RWPE2 (cell line): Measurements from ENCODE around the gene ATP6V0B.
A peak's percentile ranks its signal among the peaks of the same experiment; 100 is the strongest.

Source experiments
- ATAC-seq: fragments of 200-7000 bp; cut with Tn5 transposase; 3 replicates; pipeline ENCODE4 v1.9.1; 2021; ENCODE audit warnings: low read depth
- DNase-seq: peaks from one replicate; pipeline ENCODE4 v3.0.0-alpha.2; 2020; ENCODE audit warnings: low spot score
- H3K27ac ChIP-seq: fragments of 450-650 bp; 2 replicates; pipeline ENCODE4 v1.5.1; 2017; ENCODE audit warnings: mild to moderate bottlenecking; ENCODE audit not compliant: poor library complexity, severe bottlenecking
- H3K27me3 ChIP-seq: fragments of 250-450 bp; sonication (Bioruptor Pico); 2 replicates; pipeline ENCODE4 v1.5.1; 2021; ENCODE audit warnings: mild to moderate bottlenecking, moderate library complexity; ENCODE audit not compliant: insufficient read depth, poor library complexity, severe bottlenecking
- H3K36me3 ChIP-seq: fragments of 250-450 bp; sonication (Bioruptor Pico); 2 replicates; pipeline ENCODE4 v1.5.1; 2020; ENCODE audit warnings: low read depth, mild to moderate bottlenecking, moderate library complexity
- H3K4me1 ChIP-seq: fragments of 250-450 bp; sonication (Bioruptor Pico); 2 replicates; pipeline ENCODE4 v1.5.1; 2021; ENCODE audit warnings: mild to moderate bottlenecking, moderate library complexity; ENCODE audit not compliant: insufficient read depth, poor library complexity, severe bottlenecking
- H3K4me3 ChIP-seq: fragments of 250-450 bp; sonication (Bioruptor Pico); 2 replicates; pipeline ENCODE4 v1.5.1; 2021; ENCODE audit warnings: mild to moderate bottlenecking, moderate library complexity; ENCODE audit not compliant: severe bottlenecking
- H3K9me3 ChIP-seq: fragments of 250-450 bp; sonication (Bioruptor Pico); 2 replicates; pipeline ENCODE4 v1.5.1; 2021; ENCODE audit warnings: mild to moderate bottlenecking, moderate library complexity; ENCODE audit not compliant: severe bottlenecking
- CTCF ChIP-seq: fragments of 450-650 bp; IDR thresholded peaks from one replicate; pipeline ENCODE4 v1.5.1; 2017; ENCODE audit warnings: mild to moderate bottlenecking, moderate library complexity; ENCODE audit not compliant: poor library complexity, severe bottlenecking

ATP6V0B gene

GRCh38 chr1:44008259-44008658 is 33.5 kb downstream of the ATP6V0B start:
- peaks cover 13% of the 10 kb centered on the region; the same call in 1 of the 2 replicates for H3K36me3 ChIP-seq
- no peaks in the 10 kb centered on the region for H3K27me3 ChIP-seq
- no peak overlapping the region for H3K27ac ChIP-seq
- no peak overlapping the region for H3K4me3 ChIP-seq
- ATAC-seq (no peak), DNase-seq (no peak)
- H3K9me3 ChIP-seq = no peaks in the 10 kb centered on the region
- no peaks in the 10 kb centered on the region for H3K4me1 ChIP-seq
- no peak for TF ChIP-seq CTCF

- no peak overlapping the region for H3K27ac ChIP-seq
- H3K9me3 ChIP-seq = no peaks in the 10 kb centered on the region
- ATAC-seq (no peak), DNase-seq (no peak)
- no peak for TF ChIP-seq CTCF
- H3K36me3 ChIP-seq = 0 out of 2 replicates have a peak, but pooled peaks cover 2% of the 10 kb centered on the region
- no peaks in the 10 kb centered on the region for H3K4me1 ChIP-seq
- no peak overlapping the region for H3K4me3 ChIP-seq
- no peaks in the 10 kb centered on the region for H3K27me3 ChIP-seq
These were observed 36.2 kb downstream of the ATP6V0B start for GRCh38 chr1:44010935-44011471.

- DNase-seq (no peak), ATAC-seq (no peak)
- H3K4me1 ChIP-seq = no peaks in the 10 kb centered on the region
- no peaks in the 10 kb centered on the region for H3K27me3 ChIP-seq
- no peaks in the 10 kb centered on the region for H3K36me3 ChIP-seq
- H3K9me3 ChIP-seq = no peaks in the 10 kb centered on the region
- H3K27ac ChIP-seq = no peak overlapping the region
- no peak overlapping the region for H3K4me3 ChIP-seq
- no peak for TF ChIP-seq CTCF
These were observed 37.6 kb downstream of the ATP6V0B start for GRCh38 chr1:44012404-44012803.

GRCh38 chr1:44012941-44013609 is 38.3 kb downstream of the ATP6V0B start:
- DNase-seq (peak; percentile 47), ATAC-seq (no peak)
- Histone ChIP-seq H3K9me3 (no peaks in the 10 kb centered on the region), H3K27me3 (no peaks in the 10 kb centered on the region), H3K27ac (no peak overlapping the region), H3K4me3 (no peak overlapping the region), H3K4me1 (no peaks in the 10 kb centered on the region), H3K36me3 (no peaks in the 10 kb centered on the region)
- no peak for TF ChIP-seq CTCF

GRCh38 chr1:44013949-44014348 is 39.2 kb downstream of the ATP6V0B start:
- H3K27me3 ChIP-seq = no peaks in the 10 kb centered on the region
- DNase-seq (no peak), ATAC-seq (no peak)
- H3K4me1 ChIP-seq = no peaks in the 10 kb centered on the region
- no peak for TF ChIP-seq CTCF
- no peak overlapping the region for H3K4me3 ChIP-seq
- H3K27ac ChIP-seq = no peak overlapping the region
- no peaks in the 10 kb centered on the region for H3K9me3 ChIP-seq
- peaks cover 4% of the 10 kb centered on the region; the same call in 1 of the 2 replicates for H3K36me3 ChIP-seq
